Fibroblast of mammary gland (primary cell): ENCODE results near the gene KIF12.
A peak's percentile ranks its signal among the peaks of the same experiment; 100 is the strongest.

Experiments used
- DNase-seq: peaks from one replicate; pipeline ENCODE4 v3.0.0-alpha.2; 2010; ENCODE audit warnings: low read depth
- H3K4me3 ChIP-seq: 2 replicates; pipeline ENCODE4 v1.5.1; 2011; ENCODE audit warnings: low read depth, mild to moderate bottlenecking, low read length, moderate library complexity; ENCODE audit not compliant: control insufficient read depth
- CTCF ChIP-seq: conservative IDR thresholded peaks from 2 replicates; pipeline ENCODE4 v1.5.1; 2011; ENCODE audit warnings: low read depth, low read length, inconsistent platforms; ENCODE audit not compliant: control insufficient read depth, insufficient read depth

Gene KIF12

GRCh38 chr9:114119242-114120191 is 20.4 kb upstream of the KIF12 start:
- DNase-seq: no peak
- TF ChIP-seq CTCF: no peak
- no peak overlapping the region for H3K4me3 ChIP-seq

- no peak for TF ChIP-seq CTCF
- no peak overlapping the region for H3K4me3 ChIP-seq
- DNase-seq: no peak
These were observed 19.1 kb upstream of the KIF12 start for GRCh38 chr9:114117996-114118830.

- TF ChIP-seq CTCF: no peak
- DNase-seq: no peak
- H3K4me3 ChIP-seq: no peak overlapping the region
These were observed 18.5 kb upstream of the KIF12 start for GRCh38 chr9:114117614-114117995.

- DNase-seq: no peak
- H3K4me3 ChIP-seq: no peak overlapping the region
- TF ChIP-seq CTCF: no peak
These were observed 17.1 kb upstream of the KIF12 start for GRCh38 chr9:114116126-114116747.

- TF ChIP-seq CTCF: no peak
- H3K4me3 ChIP-seq: no peak overlapping the region
- DNase-seq: no peak
These were observed 16.6 kb upstream of the KIF12 start for GRCh38 chr9:114115654-114116125.

- H3K4me3 ChIP-seq: no peak overlapping the region
- no peak for TF ChIP-seq CTCF
- DNase-seq: peak; percentile 67
These were observed 15.3 kb upstream of the KIF12 start for GRCh38 chr9:114114364-114114763.
